ENCODE data around the gene FASN.

DNA sequence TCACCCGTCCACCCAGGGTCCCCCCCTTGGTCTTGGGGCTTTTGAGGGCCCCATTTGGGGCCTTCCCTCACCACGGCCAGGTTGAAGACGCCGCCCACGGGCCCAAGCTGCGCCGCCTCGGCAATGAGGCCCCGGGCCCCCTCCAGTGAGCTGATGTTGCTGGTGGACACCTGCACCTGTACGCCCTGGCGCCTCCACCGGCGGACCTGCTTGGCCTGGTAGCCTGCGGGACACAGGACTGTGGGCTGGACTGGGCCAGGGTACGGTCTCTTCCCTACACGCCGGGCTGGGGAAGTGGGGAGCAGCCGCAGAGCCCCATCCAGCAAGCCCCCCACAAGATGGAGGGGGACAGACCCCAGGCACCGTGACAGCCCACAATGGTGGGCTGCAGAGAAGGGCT lies 15.6 kb downstream of the FASN start:
- TF ChIP-seq, protein P1, sequence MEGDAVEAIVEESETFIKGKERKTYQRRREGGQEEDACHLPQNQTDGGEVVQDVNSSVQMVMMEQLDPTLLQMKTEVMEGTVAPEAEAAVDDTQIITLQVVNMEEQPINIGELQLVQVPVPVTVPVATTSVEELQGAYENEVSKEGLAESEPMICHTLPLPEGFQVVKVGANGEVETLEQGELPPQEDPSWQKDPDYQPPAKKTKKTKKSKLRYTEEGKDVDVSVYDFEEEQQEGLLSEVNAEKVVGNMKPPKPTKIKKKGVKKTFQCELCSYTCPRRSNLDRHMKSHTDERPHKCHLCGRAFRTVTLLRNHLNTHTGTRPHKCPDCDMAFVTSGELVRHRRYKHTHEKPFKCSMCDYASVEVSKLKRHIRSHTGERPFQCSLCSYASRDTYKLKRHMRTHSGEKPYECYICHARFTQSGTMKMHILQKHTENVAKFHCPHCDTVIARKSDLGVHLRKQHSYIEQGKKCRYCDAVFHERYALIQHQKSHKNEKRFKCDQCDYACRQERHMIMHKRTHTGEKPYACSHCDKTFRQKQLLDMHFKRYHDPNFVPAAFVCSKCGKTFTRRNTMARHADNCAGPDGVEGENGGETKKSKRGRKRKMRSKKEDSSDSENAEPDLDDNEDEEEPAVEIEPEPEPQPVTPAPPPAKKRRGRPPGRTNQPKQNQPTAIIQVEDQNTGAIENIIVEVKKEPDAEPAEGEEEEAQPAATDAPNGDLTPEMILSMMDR (IDR thresholded peaks at IDR 0.05) = no peak
- TF ChIP-seq POLR2A (IDR thresholded peaks at IDR 0.05) = no peak

All from Peyer's patch (tissue), 4 donors.